GM15510 (cell line): ENCODE data around the gene TLX3.

Experiments
- POLR2A ChIP-seq: IDR thresholded peaks from 3 replicates; pipeline ENCODE4 v1.6.1; 2011; ENCODE audit warnings: borderline replicate concordance; ENCODE audit not compliant: insufficient read length; ENCODE audit errors: extremely low read depth

TLX3 gene

DNA sequence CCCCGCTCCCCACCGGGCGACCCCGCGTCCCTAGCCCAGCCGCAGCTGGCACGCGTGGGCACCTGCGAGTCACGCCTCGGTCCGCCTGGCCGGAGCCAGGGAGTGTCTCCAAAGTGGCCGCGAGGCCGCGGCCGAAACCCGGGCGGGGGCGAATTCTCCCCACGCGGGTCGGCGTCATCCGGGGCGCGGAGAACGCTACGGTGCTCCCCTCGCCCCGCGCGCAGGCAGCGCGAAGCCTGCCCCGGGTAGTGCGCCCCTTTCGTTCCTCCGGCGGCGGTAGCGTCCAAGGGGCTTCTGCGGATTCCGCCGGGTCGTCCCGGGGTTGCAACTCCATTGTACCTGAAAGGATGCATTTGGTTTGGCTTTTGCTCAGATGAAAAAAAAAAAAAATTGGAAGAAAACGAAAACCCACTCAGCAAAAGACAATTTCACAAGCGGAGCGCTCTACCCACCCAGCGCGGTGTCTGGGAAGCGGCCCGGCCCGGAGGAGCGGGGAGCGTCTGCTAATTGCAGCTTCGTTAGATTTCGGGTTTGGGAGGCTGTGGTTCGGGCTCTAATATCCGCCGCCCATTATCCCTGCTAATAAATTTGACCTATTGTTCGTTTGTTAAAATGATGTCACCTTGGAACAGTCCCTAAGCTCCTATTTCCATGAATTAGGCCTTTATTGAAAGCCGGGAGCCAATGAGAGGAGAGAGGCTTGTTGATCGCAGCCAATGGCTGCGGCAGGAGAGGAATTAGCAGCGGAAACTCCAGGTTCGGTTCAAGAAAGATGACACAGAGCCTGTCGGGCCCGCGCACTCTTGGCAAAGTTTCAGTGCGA, at the start of gene TLX3:
TSS of gene TLX3 (plus strand) at position 796 of the 823 bp plus-strand sequence. CDS start 118 bp downstream, outside the sequence.
- no peak for TF ChIP-seq POLR2A

DNA sequence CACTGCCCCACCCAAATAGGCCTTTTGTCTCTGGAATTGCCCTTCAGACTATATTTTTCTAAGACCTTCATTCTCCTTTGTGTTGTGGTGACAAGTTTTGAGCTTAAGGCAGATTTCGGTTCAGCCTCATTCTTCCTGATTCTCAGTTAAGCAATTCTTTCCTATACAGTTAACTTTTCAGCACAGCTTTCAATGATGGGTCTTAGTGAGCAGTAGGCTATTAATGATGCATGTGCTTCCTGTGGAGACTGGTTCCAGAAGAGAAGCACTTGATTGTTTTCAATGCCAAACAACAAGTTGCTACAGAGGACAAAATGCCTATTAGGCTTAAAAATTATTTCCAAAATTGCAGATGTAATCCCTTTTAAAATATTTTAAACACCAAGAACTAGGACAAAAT, 47.7 kb upstream of the TLX3 start:
- TF ChIP-seq POLR2A, result no peak

DNA sequence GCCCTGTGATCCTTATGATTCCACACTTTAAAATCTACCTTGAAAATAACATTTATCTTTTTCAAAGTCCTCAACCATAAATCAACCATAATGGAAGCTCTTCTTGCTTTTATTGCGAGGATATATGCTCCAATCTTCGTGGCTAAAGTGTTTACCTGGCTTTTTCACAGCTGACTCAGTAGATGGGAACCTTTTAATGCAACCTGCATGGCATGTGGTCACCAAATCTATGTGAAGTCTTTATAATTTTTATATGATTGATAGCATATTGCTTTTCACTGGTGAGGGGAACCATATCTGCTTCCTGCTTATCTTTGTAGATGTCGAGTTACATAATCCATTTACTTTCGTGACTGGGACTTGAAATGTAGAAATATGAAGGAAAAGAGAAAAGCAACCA, 47.1 kb upstream of the TLX3 start:
- TF ChIP-seq POLR2A, result no peak

GRCh38 chr5:171263181-171263580, 45.9 kb upstream of the TLX3 start:
- TF ChIP-seq POLR2A, result no peak

GRCh38 chr5:171264843-171265242, 44.2 kb upstream of the TLX3 start:
- no peak for TF ChIP-seq POLR2A

DNA sequence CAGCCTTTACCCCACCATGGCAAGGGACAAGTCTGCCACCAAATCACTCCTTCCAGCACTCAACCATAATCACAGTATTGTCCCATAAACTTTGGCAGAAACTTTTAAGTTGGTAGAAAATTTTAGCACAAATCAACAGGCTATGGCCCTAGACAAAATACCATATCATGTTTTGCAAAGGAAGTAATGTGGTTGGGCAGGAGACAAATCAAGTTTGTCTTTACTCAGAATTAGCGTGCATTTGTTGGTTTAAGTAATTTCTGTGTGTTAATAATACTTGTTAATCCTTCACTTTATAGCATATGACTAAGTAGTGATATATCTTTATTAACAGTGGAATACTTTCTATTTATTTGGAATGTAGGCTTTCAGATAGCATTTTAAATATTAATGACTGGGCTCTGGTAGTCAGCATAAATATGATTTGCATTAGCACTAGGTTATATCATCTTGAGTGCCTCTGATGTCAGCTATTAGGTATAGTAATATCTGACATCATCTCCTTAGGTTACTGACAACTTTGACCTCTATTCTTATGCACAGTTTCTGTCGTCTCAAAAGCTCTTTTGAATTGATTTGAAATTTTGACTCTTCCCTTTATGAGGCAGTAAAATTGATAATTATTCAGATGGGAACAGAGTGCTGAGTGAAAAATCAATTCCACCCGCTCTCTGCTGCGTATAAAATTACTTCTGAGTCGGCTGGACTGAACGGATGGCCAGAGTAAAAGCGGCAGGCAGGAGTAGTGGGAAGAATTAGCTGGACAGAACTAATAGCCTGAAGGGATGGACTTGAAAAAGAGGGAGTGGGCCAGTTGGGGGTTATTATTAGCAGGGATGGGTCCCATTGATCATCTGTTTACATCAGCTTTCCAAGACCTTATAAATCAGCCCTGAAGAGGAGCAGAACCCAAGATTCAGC, 40.1 kb upstream of the TLX3 start:
- no peak for TF ChIP-seq POLR2A

DNA sequence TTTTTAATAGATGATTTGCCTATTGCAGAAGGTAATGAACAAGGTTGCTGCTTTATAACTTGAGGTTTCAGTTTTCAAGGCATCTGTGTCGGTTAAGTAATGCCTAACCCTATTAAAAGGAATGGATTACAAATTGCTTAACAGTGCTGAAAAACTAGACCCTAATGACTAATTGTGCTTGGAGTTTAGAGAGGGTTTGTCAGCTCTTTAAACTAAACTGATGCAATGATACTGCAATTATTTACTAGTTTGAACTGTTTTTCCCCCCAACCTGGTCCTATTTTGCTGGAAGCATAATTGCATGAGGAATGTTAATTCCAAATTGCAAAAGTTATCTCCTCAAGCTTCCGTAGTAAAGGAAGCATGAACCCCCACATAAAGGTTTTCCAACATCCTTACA, 39.3 kb upstream of the TLX3 start:
- TF ChIP-seq POLR2A, result no peak

DNA sequence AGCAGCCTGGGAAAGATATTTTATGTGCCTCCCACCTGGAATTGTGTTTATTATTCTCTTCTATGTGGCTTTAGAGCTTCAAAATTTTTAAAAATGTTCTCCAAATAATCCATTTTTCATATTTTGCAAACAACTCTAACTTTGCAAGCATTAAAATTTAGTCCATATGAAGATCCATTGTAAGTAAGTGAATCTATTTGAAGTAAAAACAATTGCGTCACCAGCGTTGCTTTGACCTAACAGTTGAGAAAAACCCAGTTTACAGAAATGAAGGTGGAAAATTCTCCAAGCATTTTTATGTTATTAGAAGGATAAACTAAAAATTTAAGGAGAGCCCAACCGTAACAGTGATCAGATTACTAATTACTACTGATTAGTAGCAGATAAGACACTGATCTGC, 38.9 kb upstream of the TLX3 start:
- no peak for TF ChIP-seq POLR2A

DNA sequence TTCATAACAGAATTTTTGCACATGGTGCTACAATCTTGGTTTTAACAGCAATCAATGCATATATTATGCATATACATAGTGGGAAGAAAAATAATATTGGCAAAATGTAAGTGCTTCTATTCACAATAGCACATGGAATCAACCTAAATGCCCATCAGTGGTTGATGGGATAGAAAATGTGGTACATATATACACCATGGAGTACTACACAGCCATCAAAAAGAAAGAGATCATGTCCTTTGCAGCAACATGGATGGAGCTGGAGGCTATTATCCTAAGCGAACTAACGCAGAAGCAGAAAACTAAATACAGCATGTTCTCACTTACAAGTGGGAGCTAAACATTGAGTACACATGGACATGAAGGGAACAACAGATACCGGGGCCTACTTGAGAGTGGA, 37.2 kb upstream of the TLX3 start:
- TF ChIP-seq POLR2A, result no peak

DNA sequence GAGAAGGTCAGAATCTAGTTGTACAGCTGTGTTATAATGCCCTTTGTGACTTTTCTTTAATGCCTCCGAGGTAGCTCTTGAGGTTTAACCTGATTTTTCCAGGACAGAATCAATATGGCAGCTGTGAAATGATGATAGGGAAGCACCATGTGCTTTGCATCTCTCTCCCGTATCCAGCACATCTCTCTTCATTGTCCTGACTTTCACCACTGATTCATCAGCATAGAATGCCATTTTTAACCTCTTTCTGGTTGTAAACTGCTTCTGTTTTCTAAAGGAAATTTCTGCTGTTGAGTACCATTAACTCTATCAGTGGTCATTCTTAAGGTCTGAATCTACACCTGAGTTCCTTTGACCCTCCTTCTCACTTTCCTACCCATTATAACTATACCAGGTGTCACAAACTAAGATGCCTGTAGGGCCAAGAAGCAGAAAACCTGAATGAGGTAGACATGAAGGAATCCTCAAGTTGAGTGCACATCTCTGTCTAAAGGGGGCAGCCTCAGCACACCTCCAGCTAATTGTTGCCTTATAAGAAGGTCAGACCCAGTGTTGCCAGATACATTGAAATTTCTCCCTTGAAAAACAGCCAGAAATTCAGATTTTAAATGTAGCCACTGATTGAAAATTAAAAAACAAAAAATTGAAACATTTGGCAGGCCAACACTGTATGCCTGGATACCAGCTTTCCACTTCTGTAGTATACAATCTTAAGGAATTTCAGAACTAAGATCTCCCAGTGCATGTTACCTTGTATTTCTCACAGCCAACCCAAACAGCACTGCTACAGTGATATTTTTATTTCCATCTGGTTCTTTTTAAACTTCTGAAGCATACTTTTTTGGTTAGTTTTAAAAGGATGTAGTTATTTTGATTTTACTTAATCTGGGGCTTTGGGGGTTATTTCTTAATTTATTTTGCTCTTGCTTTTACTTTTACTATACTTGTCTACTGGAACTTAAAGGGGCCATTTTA, 35.8 kb upstream of the TLX3 start:
- TF ChIP-seq POLR2A, result no peak

- no peak for TF ChIP-seq POLR2A
Measured at GRCh38 chr5:171275841-171276544, 33.1 kb upstream of the TLX3 start.

- no peak for TF ChIP-seq POLR2A
Measured at GRCh38 chr5:171283753-171284152, 25.3 kb upstream of the TLX3 start.

GRCh38 chr5:171285465-171285864, 23.6 kb upstream of the TLX3 start:
- TF ChIP-seq POLR2A, result no peak

DNA sequence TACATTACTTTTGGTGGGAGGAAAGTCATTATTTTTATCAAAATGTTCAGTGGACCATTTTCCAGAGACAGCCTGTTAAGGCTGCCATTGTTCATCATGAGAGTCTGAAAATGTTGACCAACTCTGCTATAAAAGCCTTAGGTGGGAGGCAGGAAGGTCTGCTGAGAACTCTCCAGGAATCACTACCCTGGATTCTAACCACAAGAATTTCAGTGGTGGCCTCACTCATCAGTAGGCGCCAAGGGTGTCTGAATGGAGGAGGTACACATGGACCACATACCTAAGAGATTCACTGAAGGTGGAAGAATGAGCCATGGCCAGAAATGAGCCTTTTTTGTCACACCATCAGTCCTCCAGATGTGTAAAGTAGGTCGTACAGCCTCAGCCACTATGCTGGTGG, 21.0 kb upstream of the TLX3 start:
- no peak for TF ChIP-seq POLR2A
